Activated T-helper 1 cell treated with anti-CD3 and anti-CD28 coated beads, Interleukin-12 subunit alpha, Interleukin-12 subunit beta, Interleukin-2, Interleukin-4 antibody, amounts not matched to agents 30 ng/mL and 10 ng/mL and 1 ng/mL, durations not matched to agents 14 hours and 24 hours and 36 hours (primary cell): ENCODE measurements around the gene ZNF552. TPM values are rescaled to one million over a fixed set of nuclear protein-coding genes. Genes with fewer than 3 reads are reported as not detected.
"Not testable (repeated sequence)": the region's sequence is repeated elsewhere in the genome, so short reads cannot be mapped to it uniquely, and the experiment has no call there.

ENCODE experiments used
- DNase-seq: peaks from one replicate; pipeline ENCODE4 v3.0.0; 2021; ENCODE audit warnings: low spot score
- H3K27ac Mint-ChIP-seq: one replicate; pipeline ENCODE4 v1.8.0; 2021; ENCODE audit warnings: mild to moderate bottlenecking, mixed read lengths
- H3K27me3 Mint-ChIP-seq: one replicate; pipeline ENCODE4 v1.8.0; 2022; ENCODE audit warnings: mild to moderate bottlenecking, moderate library complexity, mixed read lengths; ENCODE audit not compliant: insufficient read depth
- H3K36me3 Mint-ChIP-seq: one replicate; pipeline ENCODE4 v1.8.0; 2021; ENCODE audit warnings: low read depth, mixed read lengths
- H3K4me1 Mint-ChIP-seq: one replicate; pipeline ENCODE4 v1.8.0; 2021; ENCODE audit warnings: low read depth, mixed read lengths
- H3K4me3 Mint-ChIP-seq: one replicate; pipeline ENCODE4 v1.8.0; 2021; ENCODE audit warnings: mild to moderate bottlenecking, moderate library complexity, mixed read lengths
- H3K9me3 Mint-ChIP-seq: one replicate; pipeline ENCODE4 v1.8.0; 2021; ENCODE audit warnings: mixed read lengths
- intact Hi-C: fragments of 100-400 bp; cut with micrococcal nuclease; formaldehyde crosslinking; loops from one replicate; pipeline ENCODE4 v1.15.1; 2024
- total RNA-seq: library from RNA; stranded (reverse); gene quantifications from 2 replicates; pipeline ENCODE4 v1.2.3, GENCODE V29; 2022

ZNF552 gene
- total RNA-seq = 9.0 and 10.7 TPM in 2 replicates

GRCh38 chr19:57814505-57815246, at the start of gene ZNF552:
ZNF552 (minus strand) TSS chr19:57814913; CDS start chr19:57814743, 170 bp downstream.
- intact Hi-C loops = loop anchor here (1.0 to 10.0 kb wide), 9 partner anchors 35 to 1500 kb away; partner anchors contain the start of genes RPS5, ZNF17, ZNF584 and ZNF586
- peaks cover 22% of the 10 kb centered on the region for H3K36me3 Mint-ChIP-seq
- H3K27ac Mint-ChIP-seq = peak within 1 kb of the TSS; percentile 95
- no peaks in the 10 kb centered on the region for H3K27me3 Mint-ChIP-seq
- H3K9me3 Mint-ChIP-seq = no peaks in the 10 kb centered on the region
- DNase-seq = peak; percentile 74
- H3K4me1 Mint-ChIP-seq = peaks cover 37% of the 10 kb centered on the region
- peak within 1 kb of the TSS; percentile 97 for H3K4me3 Mint-ChIP-seq

GRCh38 chr19:57862351-57862750, 47.6 kb upstream of the ZNF552 start:
- H3K4me3 Mint-ChIP-seq, H3K27ac Mint-ChIP-seq, H3K4me1 Mint-ChIP-seq, DNase-seq, intact Hi-C loops, H3K27me3 Mint-ChIP-seq: not testable (repeated sequence)
- H3K36me3 Mint-ChIP-seq = peaks cover 84% of the 10 kb centered on the region
- peaks cover 55% of the 10 kb centered on the region for H3K9me3 Mint-ChIP-seq

- not testable (repeated sequence) for H3K27ac Mint-ChIP-seq, H3K4me3 Mint-ChIP-seq, H3K27me3 Mint-ChIP-seq, DNase-seq
- intact Hi-C loops = loop anchor here (2.0 kb wide), 1 partner anchor 59 kb away; no protein-coding TSS in a partner anchor
- H3K9me3 Mint-ChIP-seq = peaks cover 32% of the 10 kb centered on the region
- peaks cover 71% of the 10 kb centered on the region for H3K36me3 Mint-ChIP-seq
- H3K4me1 Mint-ChIP-seq = peaks cover 17% of the 10 kb centered on the region
These were observed 39.4 kb upstream of the ZNF552 start for GRCh38 chr19:57854117-57854516.

GRCh38 chr19:57851812-57852603, 37.3 kb upstream of the ZNF552 start:
- peak overlapping the region; percentile 1 for H3K4me3 Mint-ChIP-seq
- H3K9me3 Mint-ChIP-seq = peaks cover 25% of the 10 kb centered on the region
- DNase-seq, H3K27me3 Mint-ChIP-seq, intact Hi-C loops, H3K27ac Mint-ChIP-seq: not testable (repeated sequence)
- H3K36me3 Mint-ChIP-seq = peaks cover 59% of the 10 kb centered on the region
- peaks cover 17% of the 10 kb centered on the region for H3K4me1 Mint-ChIP-seq

GRCh38 chr19:57850553-57851017, 35.9 kb upstream of the ZNF552 start:
- peaks cover 17% of the 10 kb centered on the region for H3K4me1 Mint-ChIP-seq
- H3K27ac Mint-ChIP-seq = peak overlapping the region; percentile 93
- H3K9me3 Mint-ChIP-seq = peaks cover 20% of the 10 kb centered on the region
- DNase-seq = no peak
- peak overlapping the region; percentile 92 for H3K4me3 Mint-ChIP-seq
- H3K36me3 Mint-ChIP-seq = peaks cover 47% of the 10 kb centered on the region
- no peaks in the 10 kb centered on the region for H3K27me3 Mint-ChIP-seq
- intact Hi-C loops = loop anchor here (1.0 kb wide), 1 partner anchor 104 kb away; the partner anchor contains the start of gene ZNF776

GRCh38 chr19:57849666-57850473, 35.2 kb upstream of the ZNF552 start, which contains the start of gene ZNF587:
ZNF587 (plus strand) TSS chr19:57849859; CDS start chr19:57850039, 180 bp downstream.
- peak; percentile 72 for DNase-seq
- intact Hi-C loops = loop anchor here (1.0 kb wide), 4 partner anchors 31 to 415 kb away; partner anchors contain the start of genes ZNF552, ZNF749 and ZNF776
- Mint-ChIP-seq H3K4me1 (peaks cover 17% of the 10 kb centered on the region), H3K27ac (peak within 1 kb of the TSS; percentile 93), H3K36me3 (peaks cover 48% of the 10 kb centered on the region), H3K9me3 (peaks cover 20% of the 10 kb centered on the region), H3K4me3 (peak within 1 kb of the TSS; percentile 92)
- not testable (repeated sequence) for H3K27me3 Mint-ChIP-seq

- Mint-ChIP-seq H3K9me3 (peaks cover 20% of the 10 kb centered on the region), H3K4me3 (peak overlapping the region; percentile 92), H3K36me3 (peaks cover 49% of the 10 kb centered on the region), H3K27ac (peak overlapping the region; percentile 29), H3K4me1 (peaks cover 17% of the 10 kb centered on the region)
- not testable (repeated sequence) for H3K27me3 Mint-ChIP-seq, DNase-seq
- intact Hi-C loops = loop anchor here (1.0 kb wide), 3 partner anchors 30 to 414 kb away; partner anchors contain the start of genes ZNF552 and ZNF749
These were observed 34.5 kb upstream of the ZNF552 start for GRCh38 chr19:57849162-57849665.

GRCh38 chr19:57847164-57847563, 32.5 kb upstream of the ZNF552 start:
- DNase-seq, H3K4me3 Mint-ChIP-seq, H3K9me3 Mint-ChIP-seq, H3K27me3 Mint-ChIP-seq, H3K27ac Mint-ChIP-seq, intact Hi-C loops: not testable (repeated sequence)
- peaks cover 17% of the 10 kb centered on the region for H3K4me1 Mint-ChIP-seq
- H3K36me3 Mint-ChIP-seq = peaks cover 47% of the 10 kb centered on the region

GRCh38 chr19:57841122-57841763, 26.5 kb upstream of the ZNF552 start:
- Mint-ChIP-seq H3K9me3 (no peaks in the 10 kb centered on the region), H3K4me3 (no peak overlapping the region), H3K4me1 (peaks cover 17% of the 10 kb centered on the region), H3K36me3 (peaks cover 57% of the 10 kb centered on the region), H3K27me3 (no peaks in the 10 kb centered on the region), H3K27ac (peak overlapping the region; percentile 40)
- DNase-seq = no peak
- intact Hi-C loops = no loop called here

- peaks cover 17% of the 10 kb centered on the region for H3K4me1 Mint-ChIP-seq
- peaks cover 43% of the 10 kb centered on the region for H3K36me3 Mint-ChIP-seq
- intact Hi-C loops, H3K9me3 Mint-ChIP-seq, H3K27me3 Mint-ChIP-seq, DNase-seq: not testable (repeated sequence)
- H3K27ac Mint-ChIP-seq = peak overlapping the region; percentile 52
- H3K4me3 Mint-ChIP-seq = peak overlapping the region; percentile 43
These were observed 24.0 kb upstream of the ZNF552 start for GRCh38 chr19:57838622-57839191.

- H3K9me3 Mint-ChIP-seq, DNase-seq, H3K27me3 Mint-ChIP-seq, H3K4me3 Mint-ChIP-seq, H3K27ac Mint-ChIP-seq, intact Hi-C loops: not testable (repeated sequence)
- Mint-ChIP-seq H3K4me1 (peaks cover 17% of the 10 kb centered on the region), H3K36me3 (peaks cover 35% of the 10 kb centered on the region)
These were observed 22.3 kb upstream of the ZNF552 start for GRCh38 chr19:57836991-57837390.
